ENCODE measurements around the gene HES1.
"Not testable (repeated sequence)": the region's sequence is repeated elsewhere in the genome, so short reads cannot be mapped to it uniquely, and the experiment has no call there.

The HES1 gene, protein sequence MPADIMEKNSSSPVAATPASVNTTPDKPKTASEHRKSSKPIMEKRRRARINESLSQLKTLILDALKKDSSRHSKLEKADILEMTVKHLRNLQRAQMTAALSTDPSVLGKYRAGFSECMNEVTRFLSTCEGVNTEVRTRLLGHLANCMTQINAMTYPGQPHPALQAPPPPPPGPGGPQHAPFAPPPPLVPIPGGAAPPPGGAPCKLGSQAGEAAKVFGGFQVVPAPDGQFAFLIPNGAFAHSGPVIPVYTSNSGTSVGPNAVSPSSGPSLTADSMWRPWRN

DNA sequence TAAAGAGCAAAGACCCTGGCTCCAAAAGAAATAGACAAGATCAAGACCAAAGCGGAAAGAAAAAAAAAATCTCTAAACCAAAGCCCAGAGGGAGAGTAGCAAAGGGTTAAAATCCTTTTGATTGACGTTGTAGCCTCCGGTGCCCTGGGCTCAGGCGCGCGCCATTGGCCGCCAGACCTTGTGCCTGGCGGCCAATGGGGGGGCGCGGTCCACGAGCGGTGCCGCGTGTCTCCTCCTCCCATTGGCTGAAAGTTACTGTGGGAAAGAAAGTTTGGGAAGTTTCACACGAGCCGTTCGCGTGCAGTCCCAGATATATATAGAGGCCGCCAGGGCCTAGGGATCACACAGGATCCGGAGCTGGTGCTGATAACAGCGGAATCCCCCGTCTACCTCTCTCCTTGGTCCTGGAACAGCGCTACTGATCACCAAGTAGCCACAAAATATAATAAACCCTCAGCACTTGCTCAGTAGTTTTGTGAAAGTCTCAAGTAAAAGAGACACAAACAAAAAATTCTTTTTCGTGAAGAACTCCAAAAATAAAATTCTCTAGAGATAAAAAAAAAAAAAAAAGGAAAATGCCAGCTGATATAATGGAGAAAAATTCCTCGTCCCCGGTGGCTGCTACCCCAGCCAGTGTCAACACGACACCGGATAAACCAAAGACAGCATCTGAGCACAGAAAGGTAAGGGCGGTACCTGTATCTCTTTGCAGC lies at the start of gene HES1:
Gene HES1, plus strand, starts transcription at position 343 of the 713 bp plus-strand sequence. Its CDS starts 233 bp downstream, at position 576.
- peak; percentile 66 to 76 for DNase-seq

DNA sequence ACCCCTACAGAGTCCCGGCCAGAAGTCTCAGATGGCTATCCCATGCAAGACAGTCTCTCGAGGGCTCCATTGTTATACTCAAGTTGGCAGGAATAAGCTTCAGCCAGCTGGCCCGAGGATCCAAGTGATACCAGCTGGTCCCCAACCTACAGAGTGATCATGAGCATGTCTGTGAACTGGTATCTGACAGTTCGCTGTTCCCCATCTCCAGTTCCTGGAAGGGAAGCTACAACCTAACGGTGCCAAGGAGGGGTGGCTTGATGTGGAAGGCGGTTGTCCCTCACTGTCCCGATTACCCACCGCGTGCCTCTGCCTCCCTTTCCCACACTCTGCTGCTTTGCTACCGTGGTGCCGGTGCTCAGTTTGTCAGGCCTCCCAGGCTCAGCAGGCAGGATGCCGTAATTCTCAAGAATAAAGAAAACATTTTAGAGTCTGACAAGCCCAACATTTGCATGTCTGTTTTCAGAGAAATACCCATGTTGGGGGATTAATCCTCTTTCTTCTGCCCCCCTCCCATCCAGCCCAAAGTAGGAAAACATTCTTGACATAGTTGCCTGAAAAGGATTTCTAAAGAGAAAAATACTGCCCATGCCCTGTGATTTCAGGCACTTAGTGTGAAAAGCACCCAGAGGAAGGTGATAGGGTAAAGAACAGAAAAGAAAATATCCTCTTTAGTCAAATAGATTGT lies 49.4 kb upstream of the HES1 start:
- no peak for DNase-seq

GRCh38 chr3:194087280-194087679 lies 48.7 kb upstream of the HES1 start:
- DNase-seq: no peak

DNA sequence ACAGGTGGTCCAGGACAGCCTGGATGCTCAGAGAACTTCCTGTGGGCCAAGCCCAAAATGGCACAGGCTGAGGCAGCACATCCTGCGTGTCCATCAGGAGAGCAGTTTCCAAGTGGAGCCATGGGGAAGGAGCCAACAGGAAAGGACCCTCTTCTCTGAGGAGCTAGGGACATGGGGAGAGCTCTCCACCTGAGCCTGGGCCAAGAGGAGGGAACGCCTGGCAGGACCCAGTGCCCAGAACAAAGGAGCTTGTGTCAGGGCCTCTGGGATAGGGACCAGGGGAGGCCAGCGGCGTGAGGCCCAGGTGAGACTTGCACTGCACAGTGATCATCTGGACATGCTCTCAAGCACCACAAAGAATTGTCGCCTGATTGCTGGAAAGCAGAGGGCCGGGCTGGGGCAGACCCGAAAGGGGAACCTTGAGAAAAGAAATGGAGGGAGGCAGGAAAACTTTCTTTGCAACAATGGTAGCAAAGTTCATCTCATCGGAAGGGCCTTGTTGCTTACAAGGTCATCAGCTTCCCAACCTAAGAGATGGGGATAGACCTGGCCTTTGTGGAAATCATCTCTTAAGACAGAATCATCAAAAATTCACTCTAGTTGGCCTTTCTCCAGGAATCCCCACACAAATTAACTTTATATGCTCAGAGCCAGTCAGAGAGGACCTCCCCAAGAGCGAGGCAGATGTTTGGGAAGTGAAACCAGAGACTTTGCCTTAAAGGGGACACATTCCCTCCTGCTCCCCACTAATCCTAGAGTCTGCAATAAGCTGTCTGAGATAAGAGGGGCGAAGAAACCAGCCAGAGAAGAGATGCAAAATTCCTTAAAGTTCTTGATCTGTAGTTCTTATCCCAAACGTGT lies 47.7 kb upstream of the HES1 start:
- DNase-seq: peak; percentile 43 to 47

GRCh38 chr3:194089357-194090177 lies 46.4 kb upstream of the HES1 start:
- DNase-seq: peak; percentile 98 to 100

- not testable (repeated sequence) for DNase-seq
Measured at GRCh38 chr3:194090178-194090555, 45.8 kb upstream of the HES1 start.

- DNase-seq: no peak
Measured at GRCh38 chr3:194090716-194091115, 45.2 kb upstream of the HES1 start.

DNA sequence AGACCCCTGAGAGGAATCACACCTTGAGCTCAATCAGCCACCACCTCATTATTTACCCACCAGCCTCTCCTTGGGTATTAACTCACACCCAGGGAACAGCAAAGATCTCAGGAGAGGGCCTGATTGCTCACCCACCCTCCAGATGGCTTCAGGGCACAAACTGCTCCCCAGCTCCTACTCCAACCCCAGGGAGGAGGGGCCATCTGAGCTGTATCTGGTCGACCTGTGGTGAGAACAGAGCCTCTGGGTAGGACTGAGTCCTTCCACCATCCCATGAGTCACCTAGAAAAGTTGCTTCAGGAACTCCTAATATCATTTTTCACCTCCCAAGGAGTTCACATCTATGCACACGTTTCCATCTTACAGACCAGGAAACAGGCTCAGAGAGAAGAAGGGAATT lies 44.8 kb upstream of the HES1 start:
- no peak for DNase-seq

- not testable (repeated sequence) for DNase-seq
Measured at GRCh38 chr3:194091897-194092296, 44.1 kb upstream of the HES1 start.

- no peak for DNase-seq
Measured at GRCh38 chr3:194092881-194093301, 43.1 kb upstream of the HES1 start.

DNA sequence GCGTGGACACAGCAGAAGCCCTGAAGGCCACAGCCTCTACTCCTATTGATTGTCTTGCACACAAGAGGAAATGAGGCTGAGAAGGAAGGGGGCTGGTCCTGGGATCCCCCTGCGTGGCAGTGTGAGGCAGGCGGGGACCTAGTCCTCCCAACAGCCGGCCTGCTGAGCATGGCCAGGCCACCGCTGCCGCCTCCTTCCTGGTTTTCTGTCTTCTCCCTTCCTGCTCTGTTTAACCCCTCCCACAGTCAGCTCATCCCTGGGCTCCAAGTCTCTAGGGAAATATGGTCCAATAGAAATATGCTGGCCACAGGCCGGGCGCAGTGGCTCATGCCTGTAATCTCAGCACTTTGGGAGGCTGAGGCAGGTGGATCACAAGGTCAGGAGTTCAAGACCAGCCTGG lies 42.1 kb upstream of the HES1 start:
- DNase-seq: no peak

- no peak for DNase-seq
Measured at GRCh38 chr3:194095464-194095863, 40.5 kb upstream of the HES1 start.

DNA sequence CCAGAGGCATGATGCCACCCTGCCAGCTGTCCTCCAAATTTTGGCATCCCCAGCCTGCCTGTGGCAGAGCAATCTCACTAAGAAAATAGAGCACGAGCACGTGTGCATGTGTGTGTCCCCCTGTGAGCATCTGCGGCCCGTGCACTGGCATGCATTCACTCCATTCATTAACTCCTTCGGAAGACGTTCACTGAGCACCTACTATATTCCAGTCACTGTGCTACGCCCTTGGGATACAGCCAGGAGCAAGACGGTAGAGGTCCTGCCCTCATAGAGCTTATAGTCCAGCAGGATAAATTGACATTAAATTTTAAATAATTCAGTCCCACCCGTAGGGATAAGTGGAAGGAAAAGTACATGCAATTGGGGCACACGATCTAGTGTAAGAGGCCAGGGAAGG lies 40.0 kb upstream of the HES1 start:
- no peak for DNase-seq

GRCh38 chr3:194097141-194097882 lies 38.6 kb upstream of the HES1 start:
- no peak for DNase-seq

GRCh38 chr3:194098081-194098842 lies 37.7 kb upstream of the HES1 start:
- DNase-seq: peak; percentile 69 to 82

DNA sequence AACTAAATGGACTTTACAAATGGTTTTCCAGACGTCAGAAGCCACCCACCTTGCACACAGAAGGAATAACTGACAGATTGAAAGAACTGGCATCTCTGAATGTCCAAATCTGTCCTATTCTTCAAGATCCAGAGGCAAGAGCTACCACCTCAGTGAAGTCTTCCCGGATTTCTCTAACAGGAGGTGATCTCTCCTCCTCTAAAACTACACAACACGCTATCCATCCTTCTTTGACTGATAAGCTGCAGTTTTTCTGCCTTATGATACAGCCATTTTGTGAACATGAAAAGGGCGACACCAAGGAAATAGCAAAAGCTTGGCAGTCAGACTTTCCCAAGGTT lies 37.1 kb upstream of the HES1 start:
- no peak for DNase-seq

DNA sequence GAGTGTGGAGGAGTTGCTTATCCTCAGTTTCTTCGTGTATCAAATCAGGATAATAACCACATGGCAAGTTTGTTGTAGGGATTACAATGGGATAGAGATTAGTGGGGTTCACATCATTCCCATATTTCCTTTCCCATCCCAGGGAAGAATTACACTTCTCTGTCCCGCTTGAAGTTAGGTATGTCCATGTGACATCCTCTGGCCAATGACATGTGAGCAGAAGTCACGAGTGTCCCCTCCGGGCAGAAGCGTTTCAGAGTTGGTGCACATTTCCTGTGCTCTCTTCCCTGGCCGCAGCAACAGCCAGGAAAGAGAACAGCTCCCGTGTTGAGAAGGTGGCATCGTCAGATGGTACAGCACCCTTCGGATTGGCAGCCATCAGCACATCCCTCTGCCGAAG lies 36.7 kb upstream of the HES1 start:
- no peak for DNase-seq

DNA sequence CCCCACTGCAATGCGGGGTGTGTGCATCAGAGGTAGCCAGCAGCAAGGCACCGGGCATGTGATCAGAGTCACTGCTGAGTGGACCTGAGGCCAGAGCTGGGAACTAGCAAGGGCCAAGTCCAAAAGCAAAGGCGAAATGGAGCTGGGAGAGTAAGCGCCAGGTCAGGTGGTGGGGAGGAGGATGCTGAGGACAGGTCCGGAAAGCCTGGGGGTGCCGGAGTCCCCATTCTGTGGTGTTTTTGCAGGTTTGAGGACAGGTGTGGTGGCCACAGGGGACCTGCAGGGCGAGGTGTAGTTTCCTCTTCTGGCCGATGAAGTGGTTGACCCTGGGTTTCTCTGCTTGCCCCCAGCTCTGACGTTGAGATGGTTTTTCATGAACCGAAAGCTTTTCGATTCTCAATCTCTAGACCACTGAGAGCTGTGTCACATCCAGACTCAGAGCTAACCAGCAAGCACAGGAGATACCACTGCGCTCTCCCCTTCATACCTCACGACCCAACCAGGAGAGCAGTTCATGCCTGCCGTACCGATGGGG lies 35.0 kb upstream of the HES1 start:
- no peak for DNase-seq

DNA sequence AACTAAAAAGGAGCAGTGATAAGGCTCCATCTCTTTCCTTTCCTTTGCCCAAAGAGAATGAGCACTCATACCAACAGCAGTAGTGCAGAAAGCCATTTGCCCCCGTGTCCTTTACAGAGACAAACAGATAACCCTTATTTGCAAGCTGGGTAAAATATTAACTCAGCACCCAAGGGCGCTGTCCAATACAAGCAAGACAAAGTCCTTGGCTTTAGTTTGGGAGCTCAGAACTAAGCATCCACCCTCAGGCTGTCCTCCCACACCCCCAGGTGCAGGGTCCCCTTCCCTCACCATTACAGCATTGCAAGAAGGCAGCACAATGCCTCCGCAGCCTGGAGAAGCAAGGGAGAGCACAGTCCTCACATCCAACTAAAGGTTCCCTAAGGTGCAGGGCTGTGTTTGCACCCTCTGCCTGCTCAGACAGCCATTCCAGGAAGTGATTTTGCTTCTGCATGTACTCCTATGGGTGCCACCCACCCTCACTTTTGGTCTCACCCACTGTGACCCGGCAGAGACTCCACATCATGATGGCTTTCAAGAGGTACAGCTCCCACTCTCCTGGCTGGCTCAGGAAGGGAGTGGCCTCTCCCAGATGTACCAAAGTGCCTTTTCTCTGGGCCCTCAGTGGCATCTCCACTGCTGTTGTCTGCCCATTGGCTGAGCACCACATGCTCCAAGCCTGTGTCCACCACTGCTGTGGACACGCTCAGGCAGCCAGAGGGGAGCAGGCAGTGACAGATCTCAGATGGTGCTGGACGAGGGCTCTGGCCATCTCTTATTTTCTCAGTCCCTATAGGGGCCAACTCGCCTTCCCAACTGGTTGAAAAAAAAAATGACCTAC lies 34.1 kb upstream of the HES1 start:
- no peak for DNase-seq
